NB4 (cell line): ENCODE measurements around the gene GPSM1.

Source experiments
- POLR2A ChIP-seq: IDR thresholded peaks from 2 replicates; pipeline ENCODE4 v1.6.1; 2011; ENCODE audit warnings: mild to moderate bottlenecking; ENCODE audit not compliant: insufficient read length; ENCODE audit errors: extremely low read depth
- TF ChIP-seq, protein P1 (sequence below): IDR thresholded peaks from one replicate; pipeline ENCODE4 v1.5.1; 2012; ENCODE audit warnings: low read depth, low read length

DNA sequence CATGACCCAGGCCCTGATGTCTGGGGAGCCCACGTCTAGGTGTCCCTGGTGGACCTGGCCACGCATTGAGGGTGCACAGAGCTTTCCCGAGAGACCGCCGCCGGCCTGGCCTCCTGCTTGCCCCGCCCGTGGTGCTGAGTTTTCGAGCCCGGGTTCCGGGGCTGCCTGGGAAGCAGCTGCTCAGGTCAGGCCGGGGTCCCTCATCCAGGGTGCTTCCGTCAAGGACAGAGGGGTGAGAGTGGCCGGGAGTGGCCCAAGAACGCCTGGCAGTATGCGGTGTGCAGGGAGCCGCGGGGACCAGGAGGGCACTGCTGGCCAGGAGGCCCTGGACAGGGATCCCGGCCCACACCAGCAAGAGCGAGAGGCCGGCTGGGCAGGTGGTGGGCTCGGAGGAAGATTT lies 43.0 kb upstream of the GPSM1 start:
- TF ChIP-seq, protein P1, sequence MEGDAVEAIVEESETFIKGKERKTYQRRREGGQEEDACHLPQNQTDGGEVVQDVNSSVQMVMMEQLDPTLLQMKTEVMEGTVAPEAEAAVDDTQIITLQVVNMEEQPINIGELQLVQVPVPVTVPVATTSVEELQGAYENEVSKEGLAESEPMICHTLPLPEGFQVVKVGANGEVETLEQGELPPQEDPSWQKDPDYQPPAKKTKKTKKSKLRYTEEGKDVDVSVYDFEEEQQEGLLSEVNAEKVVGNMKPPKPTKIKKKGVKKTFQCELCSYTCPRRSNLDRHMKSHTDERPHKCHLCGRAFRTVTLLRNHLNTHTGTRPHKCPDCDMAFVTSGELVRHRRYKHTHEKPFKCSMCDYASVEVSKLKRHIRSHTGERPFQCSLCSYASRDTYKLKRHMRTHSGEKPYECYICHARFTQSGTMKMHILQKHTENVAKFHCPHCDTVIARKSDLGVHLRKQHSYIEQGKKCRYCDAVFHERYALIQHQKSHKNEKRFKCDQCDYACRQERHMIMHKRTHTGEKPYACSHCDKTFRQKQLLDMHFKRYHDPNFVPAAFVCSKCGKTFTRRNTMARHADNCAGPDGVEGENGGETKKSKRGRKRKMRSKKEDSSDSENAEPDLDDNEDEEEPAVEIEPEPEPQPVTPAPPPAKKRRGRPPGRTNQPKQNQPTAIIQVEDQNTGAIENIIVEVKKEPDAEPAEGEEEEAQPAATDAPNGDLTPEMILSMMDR: no peak
- TF ChIP-seq POLR2A: no peak
